HEK293 (cell line): ENCODE results near the gene DDX27.

Experiments
- ATF2 ChIP-seq: fragments of 450-650 bp; formaldehyde crosslinking; IDR thresholded peaks from 2 replicates; pipeline ENCODE4 v1.5.1; 2016; ENCODE audit warnings: missing biosample characterization, missing genetic modification characterization, low read depth
- BCL6B ChIP-seq: fragments of 450-650 bp; formaldehyde crosslinking; IDR thresholded peaks from 2 replicates; pipeline ENCODE4 v1.5.1; 2017; ENCODE audit warnings: missing biosample characterization, missing genetic modification characterization
- GFI1B ChIP-seq: fragments of 450-650 bp; formaldehyde crosslinking; IDR thresholded peaks from 2 replicates; pipeline ENCODE4 v1.5.1; 2016; ENCODE audit warnings: missing biosample characterization, missing genetic modification characterization
- GLIS1 ChIP-seq: fragments of 450-650 bp; formaldehyde crosslinking; IDR thresholded peaks from 2 replicates; pipeline ENCODE4 v1.5.1; 2016; ENCODE audit warnings: missing biosample characterization, missing genetic modification characterization
- KLF1 ChIP-seq: fragments of 450-650 bp; formaldehyde crosslinking; IDR thresholded peaks from 2 replicates; pipeline ENCODE4 v1.5.1; 2016; ENCODE audit warnings: missing biosample characterization, missing genetic modification characterization
- MYNN ChIP-seq: fragments of 450-650 bp; formaldehyde crosslinking; IDR thresholded peaks from 2 replicates; pipeline ENCODE4 v1.5.1; 2016; ENCODE audit warnings: missing biosample characterization, missing genetic modification characterization, borderline replicate concordance
- OSR2 ChIP-seq: fragments of 450-650 bp; formaldehyde crosslinking; IDR thresholded peaks from 2 replicates; pipeline ENCODE4 v1.5.1; 2016; ENCODE audit warnings: missing biosample characterization, missing genetic modification characterization
- PRDM10 ChIP-seq: fragments of 450-650 bp; formaldehyde crosslinking; IDR thresholded peaks from 2 replicates; pipeline ENCODE4 v1.5.1; 2016; ENCODE audit warnings: missing biosample characterization, missing genetic modification characterization
- SP3 ChIP-seq: fragments of 450-650 bp; formaldehyde crosslinking; IDR thresholded peaks from 2 replicates; pipeline ENCODE4 v1.5.1; 2016; ENCODE audit warnings: missing biosample characterization, missing genetic modification characterization
- TSHZ1 ChIP-seq: fragments of 450-650 bp; formaldehyde crosslinking; IDR thresholded peaks from 2 replicates; pipeline ENCODE4 v1.5.1; 2016; ENCODE audit warnings: missing biosample characterization, missing genetic modification characterization, borderline replicate concordance
- ZBTB26 ChIP-seq: fragments of 450-650 bp; formaldehyde crosslinking; optimal IDR thresholded peaks from 2 replicates; pipeline ENCODE3; 2016; ENCODE audit warnings: missing biosample characterization, mild to moderate bottlenecking, missing genetic modification characterization
- ZBTB49 ChIP-seq: fragments of 450-650 bp; formaldehyde crosslinking; IDR thresholded peaks from 2 replicates; pipeline ENCODE4 v1.5.1; 2016; ENCODE audit warnings: missing biosample characterization, missing genetic modification characterization, low read depth
- ZEB2 ChIP-seq: fragments of 450-650 bp; formaldehyde crosslinking; IDR thresholded peaks from 2 replicates; pipeline ENCODE4 v1.5.1; 2016; ENCODE audit warnings: missing biosample characterization, missing genetic modification characterization
- ZNF26 ChIP-seq: fragments of 450-650 bp; formaldehyde crosslinking; IDR thresholded peaks from 2 replicates; pipeline ENCODE4 v1.5.1; 2016; ENCODE audit warnings: missing biosample characterization, missing genetic modification characterization
- ZNF335 ChIP-seq: fragments of 450-650 bp; formaldehyde crosslinking; conservative IDR thresholded peaks from 2 replicates; pipeline ENCODE4 v1.5.1; 2016; ENCODE audit warnings: missing biosample characterization, missing genetic modification characterization
- ZNF350 ChIP-seq: fragments of 450-650 bp; formaldehyde crosslinking; IDR thresholded peaks from 2 replicates; pipeline ENCODE4 v1.5.0; 2017; ENCODE audit warnings: missing biosample characterization, mild to moderate bottlenecking, missing genetic modification characterization
- ZNF416 ChIP-seq: fragments of 450-650 bp; formaldehyde crosslinking; IDR thresholded peaks from 2 replicates; pipeline ENCODE4 v1.5.1; 2016; ENCODE audit warnings: missing biosample characterization, missing genetic modification characterization
- ZNF501 ChIP-seq: fragments of 450-650 bp; formaldehyde crosslinking; IDR thresholded peaks from 2 replicates; pipeline ENCODE4 v1.5.1; 2016; ENCODE audit warnings: missing biosample characterization, missing genetic modification characterization
- ZNF529 ChIP-seq: fragments of 450-650 bp; formaldehyde crosslinking; IDR thresholded peaks from 2 replicates; pipeline ENCODE4 v1.5.1; 2017; ENCODE audit warnings: missing genetic modification characterization, missing biosample characterization; ENCODE audit not compliant: insufficient replicate concordance
- ZNF555 ChIP-seq: fragments of 450-650 bp; formaldehyde crosslinking; conservative IDR thresholded peaks from 2 replicates; pipeline ENCODE4 v1.5.1; 2017; ENCODE audit warnings: missing biosample characterization, mild to moderate bottlenecking, missing genetic modification characterization, inconsistent platforms
- ZNF561 ChIP-seq: fragments of 450-650 bp; IDR thresholded peaks from 2 replicates; pipeline ENCODE4 v1.5.1; 2018; ENCODE audit warnings: missing biosample characterization, missing genetic modification characterization, borderline replicate concordance
- ZNF791 ChIP-seq: fragments of 450-650 bp; formaldehyde crosslinking; IDR thresholded peaks from 2 replicates; pipeline ENCODE4 v1.5.1; 2016; ENCODE audit warnings: missing biosample characterization, missing genetic modification characterization
- ZNF792 ChIP-seq: fragments of 450-650 bp; formaldehyde crosslinking; IDR thresholded peaks from 2 replicates; pipeline ENCODE4 v1.5.1; 2016; ENCODE audit warnings: missing biosample characterization, missing genetic modification characterization

Gene DDX27

DNA sequence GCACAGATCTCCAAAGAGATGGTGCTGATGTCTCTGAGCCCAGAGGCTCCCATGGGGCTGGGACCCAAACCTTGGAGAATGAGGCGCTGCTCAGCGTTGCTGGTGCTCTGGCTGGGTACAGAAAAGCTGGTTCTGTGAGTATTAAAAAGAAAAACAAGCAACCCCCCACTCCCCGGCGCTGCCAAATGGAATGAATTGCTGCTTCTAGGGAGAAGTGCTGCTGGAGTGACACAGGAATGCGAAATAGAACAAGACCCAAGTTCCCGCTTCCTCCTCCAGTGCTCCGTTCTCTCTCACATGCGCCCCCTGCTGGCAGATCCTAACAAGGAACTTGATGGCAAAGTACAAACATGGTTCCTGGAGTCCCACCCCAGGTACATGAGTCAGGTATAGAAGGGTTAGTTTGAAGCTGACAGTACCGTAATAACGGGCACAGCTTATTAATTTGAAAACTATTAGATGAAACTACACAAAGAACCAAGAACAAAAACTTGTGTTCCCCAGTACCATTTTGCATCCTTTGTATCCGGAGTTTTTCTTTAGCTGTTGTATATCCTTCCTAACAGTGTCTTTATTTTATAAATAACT, 2.1 kb upstream of the DDX27 start (continued):
- TF ChIP-seq ZEB2 (tag by site-specific recombination) (0 out of 2 replicates have a peak, but pooled peaks have one; percentile 53), ZNF335 (0 out of 2 replicates have a peak, but pooled peaks have one; percentile 19), TSHZ1 (tag by site-specific recombination) (no peak), ZNF529 (tag by site-specific recombination) (no peak), ZNF792 (no peak), ZNF416 (no peak), ZNF501 (tag by site-specific recombination) (no peak), ZBTB49 (no peak), ZBTB26 (tag by site-specific recombination) (no peak), BCL6B (tag by site-specific recombination) (no peak), SP3 (tag by site-specific recombination) (no peak), ZNF555 (tag by site-specific recombination) (no peak), GFI1B (no peak), PRDM10 (no peak), ZNF350 (tag by site-specific recombination) (no peak), OSR2 (tag by site-specific recombination) (no peak), MYNN (tag by site-specific recombination) (no peak), KLF1 (no peak), ZNF561 (tag by site-specific recombination) (peak; percentile 62; the same call in 1 of the 2 replicates), ZNF26 (tag by site-specific recombination) (no peak), ZNF791 (tag by site-specific recombination) (no peak), GLIS1 (tag by site-specific recombination) (no peak), ATF2 (tag by site-specific recombination) (no peak)
